GM23338 (cell line): ENCODE results near the gene CHCHD6. TPM values are rescaled to one million over a fixed set of nuclear protein-coding genes. Genes with fewer than 3 reads are reported as not detected.

Experiments used
- ATAC-seq: fragments of 200-7000 bp; cut with Tn5 transposase; 3 replicates; pipeline ENCODE4 v1.9.1; 2020
- DNase-seq: peaks from one replicate; pipeline ENCODE4 v3.0.0-alpha.2; 2015; ENCODE audit warnings: low spot score
- H2AFZ ChIP-seq: fragments of 200-600 bp; sonication (generic); 2 replicates; pipeline ENCODE4 v1.8.0; 2016; ENCODE audit warnings: antibody characterized with exemption, mild to moderate bottlenecking, moderate library complexity
- H3F3A ChIP-seq: fragments of 200-600 bp; sonication (generic); replicated peaks from 2 replicates; pipeline ENCODE4 v1.8.0; 2017; ENCODE audit warnings: antibody characterized with exemption, mixed run types, low read depth
- H3K27ac ChIP-seq: fragments of 200-600 bp; sonication (generic); 2 replicates; pipeline ENCODE4 v1.6.1; 2016; ENCODE audit warnings: low read depth
- H3K27me3 ChIP-seq: fragments of 200-600 bp; sonication (generic); 2 replicates; pipeline ENCODE4 v1.8.0; 2016; ENCODE audit warnings: mild to moderate bottlenecking, mixed run types, moderate library complexity; ENCODE audit not compliant: insufficient read depth
- H3K36me3 ChIP-seq: fragments of 200-600 bp; sonication (generic); 2 replicates; pipeline ENCODE4 v1.8.0; 2016; ENCODE audit warnings: mild to moderate bottlenecking; ENCODE audit not compliant: insufficient read depth
- H3K4me1 ChIP-seq: fragments of 200-600 bp; sonication (generic); 2 replicates; pipeline ENCODE4 v1.8.0; 2016; ENCODE audit warnings: mild to moderate bottlenecking, moderate library complexity; ENCODE audit not compliant: insufficient read depth
- H3K4me2 ChIP-seq: fragments of 200-600 bp; sonication (generic); 2 replicates; pipeline ENCODE4 v1.7.1; 2017; ENCODE audit warnings: mixed run types
- H3K4me3 ChIP-seq: fragments of 200-600 bp; sonication (generic); 2 replicates; pipeline ENCODE4 v1.6.1; 2016; ENCODE audit warnings: mixed run types
- H3K79me2 ChIP-seq: fragments of 200-600 bp; sonication (generic); replicated peaks from 2 replicates; pipeline ENCODE4 v1.8.0; 2017; ENCODE audit warnings: mild to moderate bottlenecking; ENCODE audit not compliant: insufficient read depth
- H3K9me2 ChIP-seq: fragments of 200-600 bp; sonication (generic); 2 replicates; pipeline ENCODE4 v1.8.0; 2017; ENCODE audit not compliant: insufficient read depth
- H4K20me1 ChIP-seq: fragments of 200-600 bp; sonication (generic); replicated peaks from 2 replicates; pipeline ENCODE4 v1.8.0; 2017; ENCODE audit warnings: mild to moderate bottlenecking; ENCODE audit not compliant: insufficient read depth
- H3K27ac Mint-ChIP-seq: 2 replicates; pipeline ENCODE4 v1.8.0; 2020; ENCODE audit warnings: inconsistent platforms, mild to moderate bottlenecking, moderate library complexity, mixed read lengths
- H3K27me3 Mint-ChIP-seq: 3 replicates; pipeline ENCODE4 v1.8.0; 2022; ENCODE audit warnings: low read depth, mild to moderate bottlenecking, moderate library complexity, mixed read lengths, inconsistent platforms; ENCODE audit not compliant: insufficient read depth, poor library complexity
- H3K36me3 Mint-ChIP-seq: 3 replicates; pipeline ENCODE4 v1.8.0; 2021; ENCODE audit warnings: low read depth, mild to moderate bottlenecking, inconsistent platforms, moderate library complexity, mixed read lengths
- H3K4me1 Mint-ChIP-seq: 3 replicates; pipeline ENCODE4 v1.8.0; 2020; ENCODE audit warnings: mild to moderate bottlenecking, inconsistent platforms, mixed read lengths
- H3K4me3 Mint-ChIP-seq: 3 replicates; pipeline ENCODE4 v1.8.0; 2021; ENCODE audit warnings: moderate library complexity, mild to moderate bottlenecking, inconsistent platforms, mixed read lengths
- H3K9me3 Mint-ChIP-seq: 3 replicates; pipeline ENCODE4 v1.8.0; 2020; ENCODE audit warnings: moderate library complexity, mild to moderate bottlenecking, inconsistent platforms, mixed read lengths
- CREB1 ChIP-seq: fragments of 250-450 bp; sonication (Bioruptor Pico); IDR thresholded peaks from 2 replicates; pipeline ENCODE4 v1.5.0; 2020; ENCODE audit warnings: low read depth, mild to moderate bottlenecking, moderate library complexity
- CTCF ChIP-seq, 2 experiments: fragments of 200-600 bp in 1 of 2; sonication (generic) in 1 of 2; conservative IDR thresholded peaks; 2 replicates each; pipeline versions ENCODE4 v1.5.1 to v1.6.1; 2016 to 2017; ENCODE audit warnings: antibody characterized with exemption in 2 of 2, low read depth in 2 of 2, mild to moderate bottlenecking in 2 of 2, moderate library complexity in 1 of 2
- ETS1 ChIP-seq: IDR thresholded peaks from 2 replicates; pipeline ENCODE4 v1.6.1; 2016; ENCODE audit warnings: antibody characterized with exemption
- EZH2 ChIP-seq: fragments of 200-600 bp; sonication (generic); IDR thresholded peaks from one replicate; pipeline ENCODE4 v1.8.0; 2017; ENCODE audit warnings: antibody characterized with exemption, mild to moderate bottlenecking, low read depth; ENCODE audit not compliant: unreplicated experiment
- EZH2phosphoT487 ChIP-seq: fragments of 200-600 bp; sonication (generic); IDR thresholded peaks from one replicate; pipeline ENCODE4 v1.8.1; 2018; ENCODE audit warnings: antibody characterized with exemption; ENCODE audit not compliant: unreplicated experiment
- JUNB ChIP-seq: IDR thresholded peaks from one replicate; pipeline ENCODE4 v1.6.1; 2016; ENCODE audit warnings: antibody characterized with exemption; ENCODE audit not compliant: unreplicated experiment
- NANOG ChIP-seq: IDR thresholded peaks from 2 replicates; pipeline ENCODE4 v1.6.1; 2016; ENCODE audit warnings: antibody characterized with exemption, borderline replicate concordance
- POLR2AphosphoS5 ChIP-seq: IDR thresholded peaks from 2 replicates; pipeline ENCODE4 v1.6.1; 2016; ENCODE audit warnings: antibody characterized with exemption, low read depth
- REST ChIP-seq: IDR thresholded peaks from one replicate; pipeline ENCODE4 v1.6.1; 2018; ENCODE audit warnings: antibody characterized with exemption; ENCODE audit not compliant: unreplicated experiment
- STAT1 ChIP-seq: IDR thresholded peaks from one replicate; pipeline ENCODE4 v1.6.1; 2016; ENCODE audit warnings: antibody characterized with exemption; ENCODE audit not compliant: unreplicated experiment
- ZNF114 ChIP-seq: fragments of 250-450 bp; sonication (Bioruptor Pico); IDR thresholded peaks from 2 replicates; pipeline ENCODE4 v1.5.0; 2020; ENCODE audit warnings: mild to moderate bottlenecking, moderate library complexity
- ZNF331 ChIP-seq: fragments of 250-450 bp; sonication (Bioruptor Pico); IDR thresholded peaks from 2 replicates; pipeline ENCODE4 v1.5.0; 2020; ENCODE audit warnings: low read depth, mild to moderate bottlenecking, moderate library complexity
- ZNF462 ChIP-seq: fragments of 250-450 bp; sonication (Bioruptor Pico); IDR thresholded peaks from 2 replicates; pipeline ENCODE4 v1.5.0; 2020; ENCODE audit warnings: mild to moderate bottlenecking, moderate library complexity
- polyA plus RNA-seq: library from polyadenylated mRNA; unstranded; fragments of >200 nt; fragmentation: Nextera tagmentation; extraction: Ambion mirVana; gene quantifications from 2 replicates; pipeline ENCODE4 v1.2.1, GENCODE V29; 2016
- total RNA-seq: library from RNA; depleted of rRNA; stranded (reverse); fragments of >200 nt; shearing (Covaris generic); gene quantifications from 2 replicates; pipeline ENCODE4 v1.2.3, GENCODE V29; 2014

Gene CHCHD6
- total and polyA plus RNA-seq, 2 experiments from 2014 or later = 28.8 to 43.0 TPM

GRCh38 chr3:126959136-126959920 is 255.3 kb downstream of the CHCHD6 start:
- H4K20me1 ChIP-seq = no peaks in the 10 kb centered on the region; the same call in 1 of the 2 replicates
- no peaks in the 10 kb centered on the region for H3F3A ChIP-seq
- TF ChIP-seq ZNF114 (CRISPR knock-in tag) = no peak
- no peak for TF ChIP-seq ZNF331
- TF ChIP-seq JUNB = no peak
- no peak for TF ChIP-seq EZH2
- TF ChIP-seq POLR2AphosphoS5 = no peak
- TF ChIP-seq ZNF462 (CRISPR knock-in tag) = no peak
- TF ChIP-seq STAT1 = no peak
- TF ChIP-seq CTCF (conservative IDR thresholded peaks at IDR 0.05; ENCODE audit: low read depth in 2 of 2) = no peak
- TF ChIP-seq NANOG = no peak
- no peak for TF ChIP-seq ETS1
- TF ChIP-seq REST = no peak
- no peak for TF ChIP-seq CREB1 (CRISPR knock-in tag)
- no peak for TF ChIP-seq EZH2phosphoT487
- no peak overlapping the region for H3K27ac ChIP-seq
- Mint-ChIP-seq H3K27me3 (peaks cover 20% of the 10 kb centered on the region), H3K4me3 (no peak overlapping the region), H3K9me3 (no peaks in the 10 kb centered on the region; the same call in 2 of the 3 replicates), H3K36me3 (no peaks in the 10 kb centered on the region), H3K4me1 (peaks cover 15% of the 10 kb centered on the region), H3K27ac (peak overlapping the region; percentile 48; the same call in 1 of the 2 replicates)
- ATAC-seq = no peak
- H2AFZ ChIP-seq = no peak overlapping the region
- H3K4me2 ChIP-seq = no peak overlapping the region
- no peaks in the 10 kb centered on the region for H3K79me2 ChIP-seq
- H3K4me1 ChIP-seq = no peaks in the 10 kb centered on the region
- no peak for DNase-seq
- H3K27me3 ChIP-seq = no peaks in the 10 kb centered on the region
- no peak overlapping the region for H3K4me3 ChIP-seq
- H3K9me2 ChIP-seq = no peaks in the 10 kb centered on the region
- H3K36me3 ChIP-seq = no peaks in the 10 kb centered on the region
